KBM-7 (cell line): Measurements from ENCODE around the gene DSCAML1.

ENCODE experiments used
- DNase-seq: peaks from one replicate; pipeline ENCODE4 v3.0.0-alpha.2; 2015
- in situ Hi-C: fragments of 300-500 bp; cut with MboI; formaldehyde crosslinking; loops from 2 replicates; pipeline ENCODE4 v1.14.3; 2020; ENCODE audit warnings: low sequenced_read_pairs, low pct_unique_long_range_greater_than_20kb, mixed read lengths

The DSCAML1 gene

GRCh38 chr11:117614728-117615127 lies 182.3 kb downstream of the DSCAML1 start:
- no peak for DNase-seq

GRCh38 chr11:117613521-117613920 lies 183.5 kb downstream of the DSCAML1 start:
- in situ Hi-C loops, result no loop called here
- no peak for DNase-seq

More at GRCh38 chr11:117614728-117615127, 182.3 kb downstream of the DSCAML1 start:
- in situ Hi-C loops, result no loop called here

GRCh38 chr11:117612177-117612576 lies 184.8 kb downstream of the DSCAML1 start:
- in situ Hi-C loops, result no loop called here

GRCh38 chr11:117610901-117611300 lies 186.1 kb downstream of the DSCAML1 start:
- in situ Hi-C loops, result no loop called here
- DNase-seq, result no peak

More at GRCh38 chr11:117612177-117612576, 184.8 kb downstream of the DSCAML1 start:
- no peak for DNase-seq

- in situ Hi-C loops, result no loop called here
- no peak for DNase-seq
Measured at GRCh38 chr11:117610045-117610444, 187.0 kb downstream of the DSCAML1 start.

GRCh38 chr11:117607449-117607848 lies 189.6 kb downstream of the DSCAML1 start:
- no peak for DNase-seq
- in situ Hi-C loops, result no loop called here

- no peak for DNase-seq
- in situ Hi-C loops, result no loop called here
Measured at GRCh38 chr11:117606790-117607189, 190.2 kb downstream of the DSCAML1 start.

- DNase-seq, result no peak
- in situ Hi-C loops, result no loop called here
Measured at GRCh38 chr11:117606211-117606610, 190.8 kb downstream of the DSCAML1 start.

GRCh38 chr11:117605331-117605730 lies 191.7 kb downstream of the DSCAML1 start:
- in situ Hi-C loops, result no loop called here
- DNase-seq, result no peak

- no peak for DNase-seq
- in situ Hi-C loops, result no loop called here
Measured at GRCh38 chr11:117604336-117604995, 192.6 kb downstream of the DSCAML1 start.

GRCh38 chr11:117603932-117604331 lies 193.1 kb downstream of the DSCAML1 start:
- no peak for DNase-seq

GRCh38 chr11:117601006-117601708 lies 195.9 kb downstream of the DSCAML1 start:
- DNase-seq, result no peak
- in situ Hi-C loops, result no loop called here

More at GRCh38 chr11:117603932-117604331, 193.1 kb downstream of the DSCAML1 start:
- in situ Hi-C loops, result no loop called here

GRCh38 chr11:117600234-117600783 lies 196.7 kb downstream of the DSCAML1 start:
- no peak for DNase-seq
- in situ Hi-C loops, result no loop called here

GRCh38 chr11:117597071-117597470 lies 199.9 kb downstream of the DSCAML1 start:
- in situ Hi-C loops, result no loop called here
- peak; percentile 53 for DNase-seq

- DNase-seq, result no peak
- in situ Hi-C loops, result no loop called here
Measured at GRCh38 chr11:117595440-117595839, 201.6 kb downstream of the DSCAML1 start.

GRCh38 chr11:117594721-117595120 lies 202.3 kb downstream of the DSCAML1 start:
- DNase-seq, result no peak
- in situ Hi-C loops, result no loop called here

- in situ Hi-C loops, result no loop called here
- no peak for DNase-seq
Measured at GRCh38 chr11:117593065-117593464, 204.0 kb downstream of the DSCAML1 start.

- in situ Hi-C loops, result no loop called here
- DNase-seq, result no peak
Measured at GRCh38 chr11:117591316-117592039, 205.5 kb downstream of the DSCAML1 start.

GRCh38 chr11:117589063-117589462 lies 208.0 kb downstream of the DSCAML1 start:
- DNase-seq, result no peak
- in situ Hi-C loops, result no loop called here
